Stimulated activated CD4-positive, alpha-beta T cell treated with anti-CD3 and anti-CD28 coated beads, Interleukin-2, amount 100 ng/mL, for 4 hours (primary cell): Measurements from ENCODE around the gene MACO1.

Experiments used
- DNase-seq: peaks from one replicate; pipeline ENCODE4 v3.0.0-alpha.2; 2020; ENCODE audit warnings: low read depth

MACO1 gene

DNA sequence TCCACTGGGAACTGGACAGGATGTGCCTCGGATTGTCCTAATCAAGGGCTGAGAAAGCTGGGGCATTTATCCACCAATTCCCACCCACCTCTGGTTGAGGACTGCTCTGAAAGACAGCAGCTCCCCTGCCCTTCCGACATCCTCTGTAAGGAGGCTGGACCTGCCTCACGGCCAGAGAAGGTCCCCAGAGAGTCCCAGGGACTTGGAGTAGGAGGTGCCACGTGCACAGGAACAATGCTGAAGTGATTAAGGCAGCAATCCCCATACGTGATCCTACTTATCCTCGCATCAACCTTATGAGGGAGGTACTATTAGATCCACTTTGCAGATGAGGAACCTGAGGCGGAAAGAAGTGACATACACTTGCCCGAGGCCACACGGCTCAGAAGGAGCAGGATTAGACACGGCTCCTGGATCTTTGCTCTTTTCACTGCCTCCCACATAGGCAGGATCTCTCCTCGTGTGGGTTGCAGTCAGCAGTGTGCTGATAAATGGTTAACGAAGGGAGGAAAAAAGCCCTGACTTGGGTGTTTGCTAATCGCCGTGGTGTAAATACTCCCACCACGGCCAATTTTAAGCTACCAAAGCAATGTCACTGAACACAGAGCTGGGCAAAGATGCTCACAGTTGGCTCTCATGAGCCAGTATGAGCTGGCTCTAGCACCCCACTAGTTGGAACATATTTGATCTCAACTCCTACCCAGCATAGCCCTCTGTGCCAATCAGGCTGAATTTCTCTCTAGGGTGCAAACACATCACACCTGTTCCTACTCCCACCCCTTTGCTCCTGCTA is 94.1 kb downstream of the MACO1 start:
- no peak for DNase-seq

DNA sequence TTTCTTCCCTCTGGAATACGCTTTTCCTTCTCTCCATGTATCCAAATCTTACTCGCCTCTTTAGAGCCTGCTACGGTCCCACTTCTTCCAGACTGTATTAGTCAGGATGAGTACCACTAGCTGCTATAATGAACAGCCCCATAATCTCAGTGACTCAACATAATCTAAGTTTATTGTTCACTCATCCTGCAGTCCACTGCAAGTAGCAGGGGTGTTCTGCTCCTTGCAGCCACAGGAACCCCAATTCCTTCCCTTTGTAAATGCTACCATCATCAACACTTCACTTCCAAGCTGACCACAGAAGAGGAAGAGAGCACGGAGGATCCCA is 94.6 kb downstream of the MACO1 start:
- no peak for DNase-seq

DNA sequence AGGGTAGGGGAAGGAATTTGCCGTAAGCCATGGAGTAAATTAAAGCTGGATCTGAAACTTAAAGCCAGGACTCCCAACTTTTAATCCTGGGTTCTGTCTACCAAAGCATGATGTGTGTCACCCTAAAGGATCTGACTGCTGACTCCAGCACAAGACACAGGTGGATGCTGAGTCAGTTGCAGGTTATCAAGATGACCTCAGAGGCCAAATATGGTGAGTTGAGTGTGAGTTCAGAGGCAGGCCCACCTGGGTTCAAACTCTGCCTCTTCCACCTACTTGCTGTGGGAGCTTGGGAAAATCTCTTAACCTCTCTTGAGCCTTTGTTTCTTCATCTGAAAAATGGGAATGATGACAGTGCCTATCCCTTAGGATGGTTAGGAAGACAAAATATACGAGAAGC is 96.1 kb downstream of the MACO1 start:
- DNase-seq = no peak

DNA sequence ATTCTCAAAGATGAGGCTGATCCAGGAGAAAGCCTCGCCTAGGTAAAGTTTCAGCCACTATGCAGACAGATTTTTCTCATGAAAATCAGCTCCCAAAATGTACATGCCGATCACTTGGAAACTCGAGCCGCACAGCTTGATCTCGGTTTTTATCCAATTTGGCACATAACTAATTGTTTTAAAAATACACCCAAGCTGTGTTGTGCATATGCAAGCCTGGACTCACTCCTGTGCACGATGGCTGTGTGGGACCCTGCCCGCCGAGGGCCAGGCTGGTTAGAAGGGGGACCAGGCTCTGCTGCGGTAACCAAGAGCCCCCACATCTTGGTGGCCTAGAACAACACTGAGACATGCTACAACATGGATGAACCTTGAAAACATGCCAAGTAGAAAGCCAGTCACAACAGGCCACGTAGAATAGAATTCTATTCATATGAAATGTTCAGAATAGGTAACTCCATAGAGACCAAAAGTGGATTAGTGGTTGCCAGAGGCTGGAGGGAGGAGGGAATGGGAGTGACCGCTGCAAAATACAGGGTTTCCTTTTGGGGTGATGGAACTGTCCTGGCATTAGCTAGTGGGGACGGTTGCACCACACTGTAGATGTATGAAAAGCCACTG is 96.6 kb downstream of the MACO1 start:
- no peak for DNase-seq

DNA sequence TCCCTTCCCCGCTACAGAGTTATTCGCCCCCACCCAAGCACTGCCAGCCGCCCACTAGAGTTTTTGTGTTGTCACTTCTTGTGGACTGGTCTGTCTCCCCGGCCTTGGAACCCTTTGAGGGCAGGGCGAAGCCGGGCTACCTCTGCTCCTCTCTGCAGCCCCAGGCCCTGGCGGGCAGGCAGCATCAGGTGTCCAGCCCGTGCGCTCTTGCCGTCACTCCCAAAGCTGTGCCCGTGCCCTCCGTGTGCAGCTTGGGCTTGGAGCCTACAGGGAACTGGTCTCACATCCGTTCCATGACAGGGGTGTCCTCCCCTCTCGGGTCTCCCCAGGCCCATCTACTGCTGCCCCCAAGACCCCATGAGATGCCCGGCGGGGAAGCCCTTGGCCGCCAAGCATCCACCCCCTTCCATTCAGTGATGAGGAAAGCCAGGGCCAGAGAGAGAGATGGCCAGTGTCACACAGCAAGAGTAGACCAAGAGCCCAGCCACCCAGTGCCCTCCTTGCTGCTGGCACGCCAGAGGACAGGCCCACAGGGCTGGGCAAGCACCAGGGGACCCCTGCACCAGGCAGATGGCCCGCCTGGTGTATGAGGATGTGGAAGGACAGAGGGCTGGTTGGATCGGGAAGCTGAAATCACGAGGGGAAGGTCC is 97.4 kb downstream of the MACO1 start:
- DNase-seq = no peak

DNA sequence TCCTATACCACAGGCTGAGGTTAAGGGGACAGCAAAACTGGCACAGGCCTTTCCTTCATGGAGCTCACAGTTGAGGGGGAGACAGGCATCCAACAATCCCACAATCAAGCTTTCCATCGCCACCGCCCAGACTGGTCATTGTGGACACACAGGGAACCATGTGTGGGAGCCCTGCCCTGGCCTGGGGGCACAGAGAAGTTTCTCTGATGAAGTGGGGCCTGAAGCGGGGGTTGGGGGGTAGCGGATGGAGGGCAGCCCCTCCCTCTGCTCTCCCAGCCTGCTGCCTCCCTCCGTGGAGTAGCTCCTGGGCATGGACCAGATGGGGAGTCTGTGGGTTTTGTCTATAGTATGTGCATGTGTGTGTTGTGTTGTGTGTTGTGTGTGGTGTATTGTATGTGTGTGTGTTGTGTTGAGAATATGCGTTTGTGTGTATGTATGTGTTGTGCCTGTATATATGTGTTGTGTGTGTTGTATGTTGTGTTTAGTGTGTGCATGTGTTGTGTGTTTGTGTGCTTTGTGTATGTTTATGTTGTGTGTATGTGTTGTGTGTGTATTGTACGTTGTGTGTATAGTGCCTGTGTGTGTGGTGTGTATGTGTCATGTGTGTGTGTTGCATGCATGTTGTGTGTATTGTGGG is 98.3 kb downstream of the MACO1 start:
- DNase-seq = no peak

DNA sequence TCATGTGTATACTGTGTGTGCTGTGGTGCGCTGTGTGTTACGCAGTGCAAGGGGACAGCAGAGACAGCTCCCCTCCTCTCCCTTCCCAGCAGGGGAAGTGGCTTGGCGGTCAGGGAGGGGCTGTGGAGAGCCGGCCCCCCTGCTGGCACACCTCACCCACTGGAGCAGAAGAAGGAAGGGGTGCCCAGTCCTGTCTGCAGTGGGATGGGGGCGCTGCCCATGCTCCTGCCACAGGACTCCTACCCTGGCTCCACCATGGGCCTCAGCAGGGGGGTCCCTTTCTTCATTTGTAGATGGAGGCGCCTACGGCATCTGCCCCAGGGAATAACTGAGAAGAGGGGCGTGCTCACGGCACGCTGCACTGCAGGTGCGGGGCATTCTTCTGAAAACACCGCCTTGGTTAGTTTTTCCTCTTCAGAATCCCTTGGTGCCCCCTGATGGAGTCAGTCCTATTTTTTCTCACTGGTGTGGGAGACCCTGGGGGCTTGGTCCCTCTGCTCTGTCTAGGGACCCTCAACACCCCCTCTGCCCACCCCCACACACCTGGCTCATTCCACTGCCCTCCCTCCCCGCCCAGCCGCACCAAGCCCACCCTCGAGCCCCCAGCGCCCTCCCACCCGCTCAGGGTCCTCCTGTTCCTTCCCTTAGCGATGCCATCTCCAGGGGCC is 99.0 kb downstream of the MACO1 start:
- DNase-seq = no peak

DNA sequence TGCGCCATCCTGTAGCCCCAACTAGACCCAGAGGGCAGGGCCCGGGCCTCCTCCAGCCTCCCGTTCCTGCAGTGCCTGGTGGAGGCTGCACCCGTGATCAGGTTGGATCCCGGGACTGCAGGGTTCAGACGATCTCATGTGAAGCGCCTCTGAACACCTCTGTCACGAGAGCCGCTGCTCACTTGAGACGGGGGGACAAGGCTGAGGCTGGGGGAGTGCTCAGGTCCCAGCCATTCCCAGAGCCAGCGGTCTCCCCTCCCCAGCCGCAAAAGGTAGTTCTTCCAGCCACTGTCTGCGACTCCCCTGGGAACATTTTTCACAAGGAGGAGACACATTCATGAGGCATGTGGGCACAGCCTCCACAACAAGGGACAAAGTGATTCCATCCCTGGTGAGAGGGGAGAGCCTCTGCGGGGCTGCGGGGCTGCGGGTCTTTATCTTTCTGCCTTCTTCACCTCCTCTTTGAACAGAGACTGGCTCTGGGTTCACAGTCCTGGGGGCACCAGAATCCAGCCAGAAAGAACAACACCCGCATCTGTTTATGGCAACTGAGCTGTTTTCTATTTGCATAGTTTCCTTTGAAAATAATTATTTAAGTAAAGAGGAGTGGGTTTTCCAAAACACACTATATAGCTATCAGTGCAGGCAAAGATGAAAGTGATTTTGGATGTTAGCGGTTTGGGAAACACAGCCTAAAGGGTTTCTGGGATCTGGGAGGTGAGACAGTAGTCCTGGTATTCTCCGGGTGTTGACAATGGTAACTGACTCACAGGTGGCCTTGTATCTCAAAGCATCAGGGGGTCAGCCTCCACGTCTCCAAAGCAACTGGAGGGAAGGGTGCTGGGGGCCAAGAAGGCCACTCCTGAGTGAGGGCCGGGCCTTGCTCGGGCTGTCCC is 99.7 kb downstream of the MACO1 start:
- DNase-seq = no peak

DNA sequence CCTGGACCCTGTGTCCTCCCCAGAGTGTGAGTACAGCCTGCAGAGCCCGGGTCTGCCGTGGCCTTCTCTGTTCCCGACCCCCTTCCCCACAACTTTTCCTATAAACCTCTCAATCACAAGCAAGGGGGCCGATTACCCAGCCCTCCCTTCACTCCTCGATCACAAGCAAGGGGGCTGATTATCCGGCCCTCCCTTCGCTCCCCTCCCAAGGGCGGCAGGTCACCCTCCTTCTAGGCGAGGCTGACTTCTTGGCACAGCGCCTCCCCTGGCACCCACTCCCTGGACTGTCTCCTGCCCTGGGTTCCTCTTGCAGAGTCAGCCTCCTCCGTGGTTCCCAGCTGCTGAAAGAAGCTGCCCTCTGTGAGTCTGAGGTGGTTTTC is 100.4 kb downstream of the MACO1 start:
- no peak for DNase-seq

DNA sequence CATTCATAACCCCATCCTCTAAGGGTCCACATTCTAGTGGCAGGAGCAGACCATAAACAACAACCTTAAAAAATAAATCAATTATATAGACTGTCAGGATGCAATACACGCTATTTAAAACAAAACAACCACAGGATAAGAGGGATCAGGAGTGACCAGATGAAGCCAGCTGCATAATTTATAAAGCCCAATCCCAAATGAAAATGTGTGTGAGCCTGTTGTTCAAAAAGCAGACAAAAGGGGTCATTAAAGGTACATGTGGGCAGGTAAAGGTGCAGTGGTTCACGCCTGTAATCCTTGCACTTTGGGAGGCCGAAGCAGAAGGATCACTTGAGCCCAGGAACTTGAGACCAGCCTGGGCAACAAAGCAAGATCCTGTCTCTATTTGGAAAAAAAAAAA is 102.3 kb downstream of the MACO1 start:
- DNase-seq = no peak

DNA sequence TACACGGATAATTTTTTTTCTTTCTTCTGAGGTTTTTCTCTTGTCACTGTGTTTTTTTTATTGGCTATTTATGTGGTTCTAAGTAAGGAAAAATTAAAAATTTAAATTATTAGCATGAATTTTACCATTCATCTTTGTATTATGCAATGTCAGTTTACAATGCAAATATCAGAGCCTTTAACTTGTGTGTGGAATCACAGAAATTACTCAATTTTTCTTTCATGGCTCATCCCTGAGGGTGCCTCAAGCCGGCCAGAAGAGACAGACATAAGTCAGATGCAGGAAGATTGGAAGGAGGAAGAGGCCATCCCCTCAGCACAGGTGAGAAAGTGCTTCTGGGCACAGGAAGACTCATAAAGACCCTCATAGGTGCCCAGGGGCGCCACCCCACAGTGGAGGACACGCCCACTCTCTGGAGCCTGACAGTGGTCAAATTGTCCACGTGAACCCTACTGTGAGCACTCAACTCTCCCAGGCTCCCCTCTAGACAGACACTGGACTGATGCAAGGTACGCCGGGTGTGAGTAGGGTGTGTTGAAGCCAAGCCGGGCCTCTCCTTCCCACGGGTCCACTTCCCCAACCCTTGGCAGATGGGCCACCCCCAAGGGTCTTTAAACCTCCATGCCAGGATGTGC is 103.2 kb downstream of the MACO1 start:
- no peak for DNase-seq

DNA sequence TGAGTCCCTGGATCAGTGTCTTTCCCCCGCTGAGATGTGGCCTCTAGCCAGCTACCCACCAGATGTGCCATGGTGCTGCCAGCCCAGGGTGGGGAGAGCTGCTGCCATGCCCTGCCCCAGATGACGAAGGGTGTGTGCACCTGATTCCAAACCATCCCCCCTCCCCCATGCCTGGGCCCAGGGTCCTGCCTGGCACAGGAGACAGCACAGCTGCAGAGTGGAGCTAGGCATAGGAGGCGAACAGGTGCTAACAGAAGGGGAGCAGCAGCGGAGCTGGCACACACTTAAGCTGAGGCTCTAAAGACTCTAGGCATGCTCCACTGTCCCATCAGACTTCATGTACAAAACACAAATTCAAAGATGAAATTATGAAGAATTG is 103.7 kb downstream of the MACO1 start:
- DNase-seq = no peak

DNA sequence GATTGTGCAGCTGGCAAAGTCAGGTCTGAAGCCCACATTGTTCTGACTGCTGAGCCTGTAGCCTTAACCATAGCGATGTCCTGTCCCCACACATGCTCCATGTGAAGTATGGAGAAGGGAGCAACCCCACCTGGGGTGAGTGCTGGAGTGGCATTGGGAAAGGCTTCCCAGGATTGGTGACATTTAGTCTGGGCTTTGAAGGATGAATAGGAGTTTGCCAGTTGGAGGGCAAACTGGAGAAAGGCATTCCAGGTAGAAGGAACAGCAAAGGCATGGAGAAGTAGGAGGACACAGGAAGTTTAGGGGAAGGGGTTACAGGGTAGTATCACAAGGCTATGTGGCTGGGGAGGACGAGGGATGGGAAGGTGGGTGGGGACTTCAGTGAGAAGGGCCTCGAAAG is 105.4 kb downstream of the MACO1 start:
- no peak for DNase-seq

DNA sequence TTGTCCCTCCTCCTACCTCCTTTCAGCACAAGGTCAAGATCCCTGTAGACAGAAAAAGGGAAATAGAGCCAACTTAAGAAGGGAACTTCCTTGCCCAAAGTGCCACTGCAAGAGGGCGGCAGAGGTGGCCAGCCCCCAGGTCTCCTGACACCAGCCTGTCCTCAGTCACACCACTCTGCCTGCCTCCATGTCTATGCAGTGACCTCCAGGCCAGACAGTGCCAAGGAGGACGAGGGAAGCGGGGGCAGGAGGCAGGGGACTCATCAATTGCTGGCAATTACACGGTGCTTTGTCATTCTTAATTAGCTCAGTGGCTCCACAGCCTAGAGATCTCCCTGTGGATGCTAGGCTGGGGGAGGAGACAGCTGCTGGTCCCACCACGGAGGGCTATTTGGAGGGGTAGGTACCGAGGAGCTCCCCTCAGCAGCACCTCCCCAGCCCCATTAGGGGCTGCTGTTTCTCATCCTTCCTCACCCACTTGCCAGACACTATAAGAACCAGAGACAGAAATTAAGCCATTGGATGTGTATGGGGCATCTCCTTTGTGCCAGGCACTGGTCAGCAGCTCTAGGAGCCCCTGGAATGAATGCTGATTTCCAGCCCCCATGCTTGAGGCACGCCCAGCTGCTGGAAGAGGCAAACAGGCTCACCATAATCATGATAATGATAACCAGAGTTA is 106.6 kb downstream of the MACO1 start:
- no peak for DNase-seq

DNA sequence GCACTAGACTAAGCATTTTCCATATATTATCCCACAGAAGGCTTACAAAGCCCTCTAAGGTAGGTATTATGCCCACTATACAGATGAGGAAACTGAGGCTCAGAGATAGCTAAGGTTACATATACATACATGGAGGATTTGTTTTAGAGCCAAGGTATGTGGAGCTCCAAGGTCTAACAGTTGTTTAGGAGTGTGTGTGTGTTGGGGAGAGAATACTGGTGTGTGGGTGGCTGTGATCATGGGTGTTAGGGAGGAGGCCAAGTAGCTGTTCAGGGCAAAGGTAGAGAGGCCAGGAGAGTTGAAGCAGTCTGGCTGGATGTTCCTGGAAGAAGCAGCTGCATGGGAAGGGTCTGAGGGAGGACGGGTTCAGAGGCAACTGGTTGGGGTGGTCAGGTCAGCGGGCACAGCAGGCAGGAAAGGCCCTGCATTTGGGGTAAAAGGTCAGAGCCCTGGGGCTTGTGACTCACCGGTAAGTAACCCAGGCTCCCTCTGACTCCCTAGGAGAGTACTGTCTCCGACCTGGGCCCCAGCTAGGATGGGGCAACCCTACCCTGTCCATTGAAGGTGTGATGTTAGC is 107.6 kb downstream of the MACO1 start:
- no peak for DNase-seq

DNA sequence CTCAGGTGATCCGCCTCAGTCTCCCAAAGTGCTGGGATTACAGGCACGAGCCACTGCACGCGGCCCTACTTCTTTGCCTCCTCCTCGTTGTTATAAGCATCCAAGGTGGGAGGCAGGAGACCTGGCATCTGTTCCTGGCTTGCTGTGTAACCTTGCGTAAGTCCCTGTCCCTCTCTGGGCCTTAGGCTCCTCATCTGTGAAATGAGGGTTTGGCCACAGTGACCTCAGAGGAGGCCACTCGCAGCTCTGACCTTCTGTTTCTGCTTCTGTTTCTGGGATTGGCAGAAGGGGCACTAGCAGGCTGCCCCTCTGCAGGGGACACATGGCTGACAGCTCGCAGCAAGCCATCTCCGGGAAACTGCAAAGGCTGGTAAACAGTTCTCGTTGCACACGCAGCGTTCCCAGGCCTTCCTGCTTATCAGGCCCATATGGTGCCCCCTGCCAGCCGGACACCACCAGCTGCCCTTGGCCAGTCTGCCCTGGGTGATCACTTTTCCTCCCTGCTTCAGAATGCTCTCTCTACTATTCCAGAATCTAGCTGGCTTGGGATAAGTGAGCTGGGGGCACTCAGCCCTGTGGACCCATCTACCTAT is 110.1 kb downstream of the MACO1 start:
- no peak for DNase-seq

DNA sequence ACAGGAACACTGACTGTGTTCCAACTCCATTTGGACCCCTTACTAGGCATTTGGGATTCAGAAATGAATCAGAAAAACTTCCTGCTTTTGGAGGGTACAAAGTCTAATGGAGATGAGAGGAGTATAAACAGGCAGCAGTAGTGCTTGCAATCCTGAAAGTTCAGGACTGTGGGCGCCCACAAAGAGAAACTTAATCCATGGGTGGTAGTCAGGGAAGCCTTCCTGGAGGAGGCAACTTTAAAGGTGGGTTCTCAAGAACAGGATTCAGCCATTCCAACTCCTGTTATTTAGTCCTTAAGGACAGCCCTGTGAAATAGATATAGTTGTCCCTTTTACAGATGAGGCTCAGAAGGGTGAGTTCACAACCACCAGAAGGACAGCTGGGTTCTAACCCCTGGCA is 110.7 kb downstream of the MACO1 start:
- DNase-seq = no peak

DNA sequence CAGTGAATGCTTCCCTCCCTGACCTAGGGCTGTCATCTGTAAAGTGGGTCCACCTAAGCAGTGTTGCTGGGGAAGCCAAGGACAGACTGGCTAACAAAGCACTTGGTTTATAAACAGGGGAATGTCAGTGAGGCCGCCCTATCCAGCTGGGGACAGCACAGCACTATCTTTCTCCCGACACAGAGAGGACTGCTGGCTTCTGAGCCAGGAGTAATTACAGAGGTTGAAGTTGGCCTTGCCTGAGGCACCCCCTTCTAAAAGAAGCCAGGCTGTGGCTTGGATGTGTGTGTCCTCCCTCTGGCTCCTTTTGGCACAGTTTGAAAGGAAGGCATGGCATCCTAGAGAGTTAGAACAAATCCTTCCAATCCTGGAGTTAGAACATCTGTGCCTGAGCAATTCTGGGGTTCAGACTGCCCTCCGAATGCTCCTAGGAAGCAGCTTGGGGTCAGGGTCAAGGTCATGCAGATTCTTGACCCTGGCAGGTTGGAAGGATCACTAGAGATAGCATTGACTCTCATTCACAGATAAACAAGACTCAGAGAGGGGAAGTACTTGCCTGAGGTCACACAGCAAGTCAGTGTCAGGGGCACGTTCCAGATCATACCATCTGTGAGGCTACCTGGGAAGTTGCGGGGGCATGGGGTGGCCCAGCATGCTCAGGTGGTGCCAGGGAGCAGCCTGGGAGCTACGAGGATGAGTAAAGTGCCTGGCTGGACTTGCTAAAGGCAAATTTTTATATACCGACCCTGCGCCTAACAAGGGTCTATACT is 111.4 kb downstream of the MACO1 start:
- DNase-seq = no peak

DNA sequence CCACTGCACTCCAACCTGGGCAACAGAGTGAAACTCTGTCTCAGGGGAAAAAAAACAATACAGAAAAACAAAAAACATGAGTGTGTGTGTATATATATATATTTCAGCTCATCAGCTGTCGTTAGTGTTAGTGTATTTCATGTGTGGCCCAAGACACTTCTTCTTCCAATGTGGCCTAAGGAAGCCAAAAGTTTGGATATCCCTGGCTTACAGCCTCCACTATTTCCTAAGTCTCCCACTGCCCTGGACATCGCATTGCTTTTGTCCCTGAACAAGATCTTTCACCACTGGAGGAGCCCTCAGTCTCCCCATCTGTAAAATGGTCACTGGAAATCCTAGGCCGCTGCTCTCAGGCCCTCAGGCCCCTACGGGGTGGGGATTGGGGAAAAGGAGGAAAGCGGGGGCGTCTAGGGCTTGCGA is 112.3 kb downstream of the MACO1 start:
- no peak for DNase-seq
